Activated CD4-positive, alpha-beta memory T cell treated with anti-CD3 and anti-CD28 coated beads, Interleukin-2, amount 10 ng/mL, durations not matched to agents 7 days and 5 days (primary cell): Measurements from ENCODE around the gene AK9. TPM values are rescaled to one million over a fixed set of nuclear protein-coding genes. Genes with fewer than 3 reads are reported as not detected.

Source experiments
- CTCF ChIA-PET: fragments of 350-600 bp; sonication (Branson Sonifier 250); formaldehyde crosslinking; loops from one replicate; lab custom pipeline; 2021; ENCODE audit warnings: antibody characterized with exemption, inconsistent platforms; lab: Charles Lee
- POLR2A ChIA-PET: fragments of 350-600 bp; sonication (Branson Sonifier 250); formaldehyde crosslinking; loops from one replicate; lab custom pipeline; 2021; ENCODE audit warnings: antibody characterized with exemption; lab: Charles Lee
- DNase-seq: peaks from one replicate; pipeline ENCODE4 v3.0.0-alpha.2; 2020
- H3K27ac Mint-ChIP-seq: one replicate; pipeline ENCODE4 v1.8.0; 2021; ENCODE audit warnings: mild to moderate bottlenecking, mixed read lengths
- H3K27me3 Mint-ChIP-seq: one replicate; pipeline ENCODE4 v1.8.0; 2021; ENCODE audit warnings: mixed read lengths
- H3K36me3 Mint-ChIP-seq: one replicate; pipeline ENCODE4 v1.8.0; 2021; ENCODE audit warnings: low read depth, mixed read lengths
- H3K4me1 Mint-ChIP-seq: one replicate; pipeline ENCODE4 v1.8.0; 2021; ENCODE audit warnings: mixed read lengths
- H3K4me3 Mint-ChIP-seq: one replicate; pipeline ENCODE4 v1.8.0; 2021; ENCODE audit warnings: mild to moderate bottlenecking, mixed read lengths
- H3K9me3 Mint-ChIP-seq: one replicate; pipeline ENCODE4 v1.8.0; 2021; ENCODE audit warnings: mixed read lengths
- total RNA-seq, 2 experiments: library from RNA; stranded (reverse); gene quantifications; one replicate each; pipeline ENCODE4 v1.2.3, GENCODE V29; 2021

AK9 gene
- total RNA-seq, 2 experiments from 2014 or later = 4.9 to 5.5 TPM

DNA sequence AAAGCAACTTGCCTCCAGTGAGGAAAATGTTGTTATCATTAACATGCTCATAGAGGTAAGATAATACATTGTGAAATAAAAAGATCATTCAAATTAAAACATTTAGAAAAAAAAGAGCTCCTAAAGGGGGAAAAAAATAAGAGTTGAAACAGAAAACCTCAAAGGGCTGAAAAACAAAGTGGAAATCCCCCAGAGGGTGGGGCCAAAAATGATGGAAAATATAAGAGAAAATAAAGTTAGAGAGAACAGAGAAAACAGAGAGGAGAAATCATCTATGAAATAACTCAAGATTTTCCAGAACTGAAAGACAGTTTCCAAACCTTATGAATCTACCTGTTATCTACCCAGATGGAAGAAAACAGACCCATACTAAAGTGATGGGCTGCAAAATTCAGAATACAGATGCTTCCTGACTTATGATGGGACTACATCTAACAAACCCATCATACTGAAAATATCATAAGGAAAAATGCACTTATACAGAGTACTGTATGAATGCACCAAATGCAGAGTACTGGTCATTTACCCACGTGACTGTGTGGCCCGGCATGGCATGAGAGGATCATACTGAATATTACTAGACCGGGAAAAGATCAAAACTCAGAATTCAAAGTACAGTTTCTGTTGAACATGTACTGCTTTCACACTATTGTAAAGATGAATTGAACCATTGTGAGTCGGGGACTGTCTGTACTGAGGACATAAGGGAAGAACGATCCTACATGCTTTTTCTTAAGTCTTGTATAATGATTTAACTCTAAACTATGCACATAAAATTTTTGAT lies 212.0 kb downstream of the AK9 start:
- Mint-ChIP-seq H3K4me1 (peaks cover 74% of the 10 kb centered on the region), H3K27ac (peak overlapping the region; percentile 67), H3K27me3 (no peaks in the 10 kb centered on the region), H3K4me3 (peak overlapping the region; percentile 74), H3K36me3 (peaks cover 69% of the 10 kb centered on the region), H3K9me3 (no peaks in the 10 kb centered on the region)
- ChIA-PET CTCF (interaction anchor here (0.6 to 2.6 kb wide), 7 partner anchors 12 to 316 kb away, joined by 3 to 13 read pairs (median 5); partner anchors contain the start of gene MICAL1), POLR2A (interaction anchor here (0.6 to 8.1 kb wide), 12 partner anchors 8 to 384 kb away, joined by 3 to 139 read pairs (median 6); partner anchors contain the start of genes CD164, MICAL1, PPIL6 and SESN1)
- DNase-seq = no peak

DNA sequence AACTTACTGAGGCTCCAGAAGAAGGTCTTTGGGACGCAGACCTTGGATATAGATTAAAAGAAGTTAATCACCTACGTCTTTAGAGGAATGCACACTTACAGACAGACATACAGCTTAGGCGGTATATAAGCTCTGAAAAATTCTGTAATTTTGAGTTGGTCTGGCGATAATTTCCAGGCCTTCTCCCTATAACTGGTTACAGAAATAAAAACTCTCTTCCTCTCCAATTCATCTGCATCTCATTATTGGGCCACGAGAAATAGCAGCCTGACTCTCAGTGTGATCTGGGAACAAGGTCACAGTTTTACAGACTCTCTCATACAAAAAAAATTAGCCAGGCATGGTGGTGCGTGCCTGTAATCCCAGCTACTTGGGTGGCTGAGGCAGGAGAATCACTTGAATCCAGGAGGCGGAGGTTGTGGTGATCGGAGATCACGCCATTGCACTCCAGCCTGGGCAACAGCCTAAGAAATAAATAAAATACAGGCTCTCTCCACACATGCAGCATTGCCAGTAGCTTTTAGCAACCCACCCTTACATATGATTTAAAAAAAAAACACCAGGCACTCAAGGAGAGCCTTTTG lies 212.7 kb downstream of the AK9 start:
- Mint-ChIP-seq H3K27ac (peak overlapping the region; percentile 67), H3K36me3 (peaks cover 76% of the 10 kb centered on the region), H3K9me3 (no peaks in the 10 kb centered on the region), H3K27me3 (no peaks in the 10 kb centered on the region), H3K4me3 (peak overlapping the region; percentile 74), H3K4me1 (peaks cover 74% of the 10 kb centered on the region)
- CTCF ChIA-PET = interaction anchor here (0.6 to 0.7 kb wide), 3 partner anchors 18 to 317 kb away, joined by 3 to 4 read pairs (median 3); no protein-coding TSS in a partner anchor
- DNase-seq = no peak
- POLR2A ChIA-PET = interaction anchor here (0.6 to 8.1 kb wide), 8 partner anchors 13 to 384 kb away, joined by 3 to 139 read pairs (median 4); partner anchors contain the start of genes CD164, MICAL1 and SESN1

DNA sequence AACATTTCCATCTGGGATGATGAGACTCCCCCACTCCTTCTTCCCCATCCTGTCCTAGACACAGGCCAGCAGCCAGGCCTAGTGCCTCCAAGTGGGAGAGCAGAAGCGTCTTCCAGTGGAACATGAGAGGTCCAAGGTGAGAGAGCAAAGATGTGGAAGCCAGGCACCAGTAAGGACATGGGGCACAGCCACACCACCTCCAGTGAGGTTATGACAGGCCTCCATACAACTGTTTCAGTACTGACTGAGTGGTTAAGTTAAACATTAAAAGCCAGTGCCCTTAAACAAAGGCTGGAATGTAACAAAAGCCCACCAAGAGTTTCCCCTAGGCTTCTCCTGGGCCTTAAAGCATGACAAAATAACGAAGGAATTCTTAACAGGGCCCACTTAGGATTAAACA lies 213.3 kb downstream of the AK9 start:
- H3K9me3 Mint-ChIP-seq = no peaks in the 10 kb centered on the region
- peaks cover 82% of the 10 kb centered on the region for H3K36me3 Mint-ChIP-seq
- ChIA-PET CTCF (interaction anchor here (0.6 kb wide), 1 partner anchor 17 kb away, joined by 3 read pairs; no protein-coding TSS in a partner anchor), POLR2A (interaction anchor here (3.0 kb wide), 1 partner anchor 95 kb away, joined by 9 read pairs; the partner anchor contains the start of gene CD164)
- H3K4me3 Mint-ChIP-seq = peak overlapping the region; percentile 74
- peaks cover 80% of the 10 kb centered on the region for H3K4me1 Mint-ChIP-seq
- no peak for DNase-seq
- peak overlapping the region; percentile 67 for H3K27ac Mint-ChIP-seq
- no peaks in the 10 kb centered on the region for H3K27me3 Mint-ChIP-seq

DNA sequence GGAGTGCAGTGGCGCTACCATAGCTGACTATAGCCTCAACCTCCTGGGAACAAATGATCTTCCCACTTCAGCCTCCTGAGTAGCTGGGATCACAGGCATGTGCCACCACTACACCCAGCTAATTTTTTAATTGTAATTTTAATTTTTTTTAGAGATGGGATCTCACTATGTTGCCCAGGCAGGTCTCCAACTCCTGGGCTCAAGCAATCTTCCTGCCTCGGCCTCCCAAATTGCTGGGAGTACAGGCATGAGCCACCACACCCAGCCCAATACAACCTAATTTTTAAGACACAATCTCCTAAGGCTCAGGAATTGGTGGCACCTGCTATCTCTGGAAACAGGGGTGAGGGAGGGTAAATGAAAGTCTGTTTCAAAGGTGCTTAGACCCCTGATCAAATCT lies 213.8 kb downstream of the AK9 start:
- ChIA-PET POLR2A (no interaction called here), CTCF (no interaction called here)
- H3K27ac Mint-ChIP-seq = no peak overlapping the region
- no peak for DNase-seq
- no peaks in the 10 kb centered on the region for H3K9me3 Mint-ChIP-seq
- peaks cover 83% of the 10 kb centered on the region for H3K4me1 Mint-ChIP-seq
- H3K27me3 Mint-ChIP-seq = no peaks in the 10 kb centered on the region
- peaks cover 85% of the 10 kb centered on the region for H3K36me3 Mint-ChIP-seq
- peak overlapping the region; percentile 74 for H3K4me3 Mint-ChIP-seq

DNA sequence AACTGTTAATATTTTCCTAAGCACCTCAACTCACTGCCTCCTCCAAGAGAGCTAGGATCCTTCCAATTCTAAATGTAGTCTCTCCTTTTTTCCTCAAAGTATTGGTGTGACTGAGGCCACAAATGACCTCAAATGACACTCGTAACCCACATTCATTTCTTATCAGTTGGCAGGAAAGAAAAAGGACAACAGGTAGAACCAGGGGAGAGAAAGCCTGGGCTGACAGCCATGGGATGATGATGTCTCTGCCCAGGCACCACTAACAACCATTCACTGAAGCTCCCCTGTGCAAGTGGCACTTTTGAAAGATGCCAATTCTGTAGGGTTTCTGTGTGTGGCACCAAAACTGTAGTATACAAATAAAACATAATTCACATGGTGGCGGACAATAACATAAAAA lies 215.4 kb downstream of the AK9 start:
- ChIA-PET POLR2A (interaction anchor here (0.7 to 1.2 kb wide), 3 partner anchors 10 to 22 kb away, joined by 3 to 4 read pairs (median 3); no protein-coding TSS in a partner anchor), CTCF (no interaction called here)
- peaks cover 84% of the 10 kb centered on the region for H3K4me1 Mint-ChIP-seq
- H3K27me3 Mint-ChIP-seq = no peaks in the 10 kb centered on the region
- H3K27ac Mint-ChIP-seq = peak overlapping the region; percentile 29
- H3K4me3 Mint-ChIP-seq = no peak overlapping the region
- H3K9me3 Mint-ChIP-seq = no peaks in the 10 kb centered on the region
- H3K36me3 Mint-ChIP-seq = peaks cover 86% of the 10 kb centered on the region
- no peak for DNase-seq

DNA sequence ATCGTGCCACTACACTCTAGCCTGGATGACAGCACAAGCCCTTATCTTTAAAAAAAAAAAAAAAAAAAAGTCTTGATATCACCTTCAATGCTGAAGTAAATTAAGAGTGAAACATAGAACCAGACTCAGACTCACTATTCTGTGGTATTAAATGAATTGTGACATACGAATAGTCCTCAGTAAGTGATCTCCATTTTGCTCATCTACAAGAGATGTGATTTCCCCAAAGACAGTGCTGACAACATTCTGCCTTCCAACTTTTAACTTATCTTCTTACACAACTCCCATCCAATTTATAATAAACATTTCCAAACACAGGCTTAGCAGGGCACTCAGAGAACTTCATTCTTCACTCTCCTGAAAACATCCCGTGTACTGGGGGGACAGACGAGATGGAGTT lies 216.0 kb downstream of the AK9 start:
- H3K9me3 Mint-ChIP-seq = no peaks in the 10 kb centered on the region
- peaks cover 88% of the 10 kb centered on the region for H3K36me3 Mint-ChIP-seq
- no peaks in the 10 kb centered on the region for H3K27me3 Mint-ChIP-seq
- ChIA-PET POLR2A (interaction anchor here (0.6 kb wide), 1 partner anchor 113 kb away, joined by 3 read pairs; no protein-coding TSS in a partner anchor), CTCF (interaction anchor here (0.7 kb wide), 1 partner anchor 10 kb away, joined by 3 read pairs; no protein-coding TSS in a partner anchor)
- H3K4me1 Mint-ChIP-seq = peaks cover 80% of the 10 kb centered on the region
- DNase-seq = no peak
- no peak overlapping the region for H3K4me3 Mint-ChIP-seq
- peak overlapping the region; percentile 28 for H3K27ac Mint-ChIP-seq

DNA sequence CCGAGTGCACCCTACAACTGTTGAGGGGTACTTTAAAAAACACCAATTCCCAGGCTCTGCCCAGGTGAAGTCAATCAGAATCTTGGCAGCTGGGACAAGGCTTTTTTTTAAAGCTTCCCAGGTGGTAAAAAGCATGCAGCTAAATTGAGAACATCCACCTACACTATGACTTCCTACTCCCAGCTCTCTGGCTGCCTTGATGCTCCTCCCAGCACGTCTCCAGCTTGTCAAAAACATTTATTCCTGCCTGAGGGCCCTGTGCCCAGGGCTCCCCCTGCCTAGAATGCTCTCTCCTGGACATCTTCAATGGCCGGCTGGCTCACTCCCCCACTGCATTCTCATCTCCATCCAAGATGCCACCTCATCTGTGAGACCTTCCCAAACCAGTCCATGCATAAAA lies 217.9 kb downstream of the AK9 start:
- H3K36me3 Mint-ChIP-seq = peaks cover 91% of the 10 kb centered on the region
- CTCF ChIA-PET = interaction anchor here (1.5 kb wide), 1 partner anchor 18 kb away, joined by 6 read pairs; the partner anchor contains the start of gene MICAL1
- H3K4me3 Mint-ChIP-seq = no peak overlapping the region
- DNase-seq = no peak
- H3K4me1 Mint-ChIP-seq = peaks cover 72% of the 10 kb centered on the region
- no peaks in the 10 kb centered on the region for H3K27me3 Mint-ChIP-seq
- H3K9me3 Mint-ChIP-seq = no peaks in the 10 kb centered on the region
- H3K27ac Mint-ChIP-seq = peak overlapping the region; percentile 41
- POLR2A ChIA-PET = interaction anchor here (1.3 to 5.2 kb wide), 3 partner anchors 8 to 18 kb away, joined by 4 to 29 read pairs (median 21); partner anchors contain the start of genes MICAL1 and ZBTB24

DNA sequence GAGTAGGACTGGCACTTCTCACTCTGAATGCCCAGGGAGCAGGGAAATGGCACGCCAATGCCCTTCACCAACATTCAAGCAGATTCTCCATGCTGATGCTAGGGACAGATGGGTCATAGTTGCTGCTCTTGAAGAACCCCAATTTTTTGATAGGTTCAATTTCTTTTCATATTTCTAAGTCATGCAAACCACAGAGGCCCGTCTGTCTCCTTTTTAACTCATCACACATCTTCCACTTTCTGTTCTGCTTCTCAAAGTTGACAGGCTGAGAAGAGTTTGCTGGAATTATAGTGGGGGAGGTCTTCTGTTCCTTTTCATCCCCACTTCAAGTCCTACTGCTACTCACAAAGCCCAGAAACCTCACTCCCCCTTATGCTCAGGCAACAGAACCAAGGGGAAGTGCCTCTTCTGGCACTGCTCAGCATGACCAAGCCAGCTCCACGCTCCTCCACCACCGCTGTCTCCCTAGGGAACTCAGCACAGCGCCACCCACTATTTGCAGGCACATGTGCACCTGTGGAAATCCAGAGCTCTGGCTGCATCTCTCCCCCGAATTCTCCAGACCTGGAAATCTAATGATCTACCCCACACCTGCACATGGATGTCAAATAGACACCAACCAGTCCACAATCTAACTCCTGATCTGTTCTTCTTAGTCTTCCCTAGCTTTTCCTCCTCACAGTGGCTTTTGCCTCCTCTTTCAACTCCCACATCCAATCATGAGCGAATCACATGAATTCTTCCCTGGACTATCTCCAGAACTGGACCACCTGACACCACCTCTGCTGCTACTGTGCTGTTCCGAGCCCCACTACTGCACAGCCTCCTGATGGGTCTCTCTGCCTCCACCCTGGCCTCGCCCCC lies 218.6 kb downstream of the AK9 start:
- H3K4me3 Mint-ChIP-seq = no peak overlapping the region
- no peaks in the 10 kb centered on the region for H3K9me3 Mint-ChIP-seq
- CTCF ChIA-PET = interaction anchor here (1.5 kb wide), 1 partner anchor 17 kb away, joined by 6 read pairs; the partner anchor contains the start of gene MICAL1
- H3K36me3 Mint-ChIP-seq = peaks cover 92% of the 10 kb centered on the region
- H3K4me1 Mint-ChIP-seq = peaks cover 67% of the 10 kb centered on the region
- peak overlapping the region; percentile 41 for H3K27ac Mint-ChIP-seq
- DNase-seq = no peak
- no peaks in the 10 kb centered on the region for H3K27me3 Mint-ChIP-seq
- POLR2A ChIA-PET = interaction anchor here (1.3 to 5.2 kb wide), 3 partner anchors 9 to 17 kb away, joined by 4 to 29 read pairs (median 21); partner anchors contain the start of genes MICAL1 and ZBTB24

DNA sequence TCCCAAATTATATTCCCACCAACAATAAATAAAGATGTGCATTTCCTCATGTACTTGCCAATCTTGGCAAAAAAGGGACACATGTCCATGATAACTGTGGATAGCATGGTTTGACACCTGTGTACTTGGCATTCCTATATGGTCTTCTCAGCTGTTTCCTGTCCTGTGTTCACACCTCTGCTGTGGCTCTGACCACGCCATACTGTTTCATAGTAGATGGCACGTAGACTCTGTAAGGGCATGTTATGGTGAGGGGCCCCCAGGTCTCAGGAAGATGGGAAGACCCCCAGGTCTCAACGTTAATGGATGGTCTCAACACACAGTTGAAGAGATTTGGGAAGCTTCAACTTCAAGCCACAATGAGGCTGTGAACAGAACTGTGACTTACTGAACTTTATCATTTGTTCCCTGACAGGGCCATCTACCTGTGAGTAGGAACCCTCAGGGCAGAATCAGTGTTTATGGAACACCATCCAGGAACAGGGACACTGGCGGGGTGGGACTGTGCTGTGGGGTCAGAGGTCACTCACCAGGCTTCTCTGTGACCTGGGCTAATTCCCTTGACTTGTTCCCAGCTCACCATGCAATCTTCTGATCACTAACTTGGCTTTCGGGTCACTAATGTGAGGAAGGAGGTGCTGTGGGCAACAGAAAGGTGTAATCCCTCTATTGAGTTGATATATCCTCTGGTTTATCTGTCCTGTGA lies 219.7 kb downstream of the AK9 start:
- POLR2A ChIA-PET = interaction anchor here (1.0 to 5.2 kb wide), 3 partner anchors 10 to 30 kb away, joined by 3 to 29 read pairs (median 21); partner anchors contain the start of genes MICAL1 and ZBTB24
- H3K9me3 Mint-ChIP-seq = no peaks in the 10 kb centered on the region
- no peak for DNase-seq
- H3K27me3 Mint-ChIP-seq = no peaks in the 10 kb centered on the region
- no peak overlapping the region for H3K4me3 Mint-ChIP-seq
- H3K27ac Mint-ChIP-seq = peak overlapping the region; percentile 7
- H3K4me1 Mint-ChIP-seq = peaks cover 57% of the 10 kb centered on the region
- peaks cover 93% of the 10 kb centered on the region for H3K36me3 Mint-ChIP-seq
- CTCF ChIA-PET = interaction anchor here (2.3 kb wide), 1 partner anchor 15 kb away, joined by 5 read pairs; the partner anchor contains the start of gene MICAL1

DNA sequence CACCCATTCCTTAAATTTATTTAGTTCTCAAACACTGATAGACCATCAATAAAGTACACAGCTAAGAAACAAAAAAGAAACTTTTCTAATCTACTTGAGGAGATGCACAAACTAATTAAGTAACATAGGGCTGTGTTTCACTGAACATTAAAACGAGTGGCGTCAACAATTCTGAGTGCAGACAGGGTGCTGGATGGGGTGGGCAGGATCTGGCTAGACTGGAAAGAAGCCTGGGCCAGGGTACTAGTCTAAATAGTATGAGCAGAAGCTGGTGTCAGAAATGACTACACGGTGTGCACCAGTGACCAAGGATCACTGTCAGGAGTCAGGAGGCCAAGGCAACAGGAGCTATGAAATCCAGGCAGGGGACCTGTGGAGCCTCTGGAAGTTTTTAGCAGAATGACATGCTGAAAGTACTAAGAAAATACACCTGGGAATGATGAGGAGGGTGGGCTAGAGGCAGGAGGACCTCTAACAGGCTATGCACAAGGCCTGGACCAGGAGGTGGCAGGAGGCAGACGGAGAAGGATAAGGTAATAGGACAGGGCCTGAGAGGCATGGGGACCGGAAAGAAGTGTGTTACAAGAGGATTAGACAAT lies 221.3 kb downstream of the AK9 start:
- Mint-ChIP-seq H3K4me3 (no peak overlapping the region), H3K36me3 (peaks cover 93% of the 10 kb centered on the region), H3K27ac (peak overlapping the region; percentile 23), H3K27me3 (no peaks in the 10 kb centered on the region), H3K9me3 (no peaks in the 10 kb centered on the region), H3K4me1 (peaks cover 52% of the 10 kb centered on the region)
- no peak for DNase-seq
- ChIA-PET CTCF (interaction anchor here (2.3 kb wide), 1 partner anchor 13 kb away, joined by 5 read pairs; the partner anchor contains the start of gene MICAL1), POLR2A (interaction anchor here (0.7 to 5.2 kb wide), 7 partner anchors 10 to 29 kb away, joined by 3 to 29 read pairs (median 4); partner anchors contain the start of genes MICAL1, PPIL6, SMPD2 and ZBTB24)

DNA sequence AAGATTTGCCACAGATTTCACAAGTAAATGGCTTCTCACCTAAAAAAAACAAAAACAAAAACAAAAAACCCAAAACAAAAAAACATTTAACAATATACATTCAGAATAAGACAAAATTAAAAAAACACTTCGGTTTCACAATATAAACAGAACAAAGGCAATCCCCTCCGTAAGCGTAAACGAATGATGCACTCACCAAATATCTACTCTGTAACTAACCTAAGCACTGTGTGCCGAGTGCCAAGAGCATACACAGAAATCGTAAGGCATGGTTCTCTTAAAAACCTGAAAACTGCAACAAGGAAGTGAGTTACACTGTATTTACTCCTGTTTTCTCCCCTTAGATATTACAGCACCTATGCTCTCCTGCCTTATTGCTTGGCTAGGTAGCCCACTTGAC lies 223.3 kb downstream of the AK9 start:
- Mint-ChIP-seq H3K4me3 (no peak overlapping the region), H3K27ac (no peak overlapping the region), H3K36me3 (peaks cover 88% of the 10 kb centered on the region), H3K9me3 (no peaks in the 10 kb centered on the region), H3K27me3 (no peaks in the 10 kb centered on the region), H3K4me1 (peaks cover 47% of the 10 kb centered on the region)
- CTCF ChIA-PET = no interaction called here
- POLR2A ChIA-PET = no interaction called here
- DNase-seq = no peak
